KG1 (cell line): Measurements from ENCODE around the gene LRCH1.

Experiments
- DNase-seq: peaks from one replicate; lab custom pipeline; 2025; lab: John Stamatoyannopoulos, UW

The LRCH1 gene

DNA sequence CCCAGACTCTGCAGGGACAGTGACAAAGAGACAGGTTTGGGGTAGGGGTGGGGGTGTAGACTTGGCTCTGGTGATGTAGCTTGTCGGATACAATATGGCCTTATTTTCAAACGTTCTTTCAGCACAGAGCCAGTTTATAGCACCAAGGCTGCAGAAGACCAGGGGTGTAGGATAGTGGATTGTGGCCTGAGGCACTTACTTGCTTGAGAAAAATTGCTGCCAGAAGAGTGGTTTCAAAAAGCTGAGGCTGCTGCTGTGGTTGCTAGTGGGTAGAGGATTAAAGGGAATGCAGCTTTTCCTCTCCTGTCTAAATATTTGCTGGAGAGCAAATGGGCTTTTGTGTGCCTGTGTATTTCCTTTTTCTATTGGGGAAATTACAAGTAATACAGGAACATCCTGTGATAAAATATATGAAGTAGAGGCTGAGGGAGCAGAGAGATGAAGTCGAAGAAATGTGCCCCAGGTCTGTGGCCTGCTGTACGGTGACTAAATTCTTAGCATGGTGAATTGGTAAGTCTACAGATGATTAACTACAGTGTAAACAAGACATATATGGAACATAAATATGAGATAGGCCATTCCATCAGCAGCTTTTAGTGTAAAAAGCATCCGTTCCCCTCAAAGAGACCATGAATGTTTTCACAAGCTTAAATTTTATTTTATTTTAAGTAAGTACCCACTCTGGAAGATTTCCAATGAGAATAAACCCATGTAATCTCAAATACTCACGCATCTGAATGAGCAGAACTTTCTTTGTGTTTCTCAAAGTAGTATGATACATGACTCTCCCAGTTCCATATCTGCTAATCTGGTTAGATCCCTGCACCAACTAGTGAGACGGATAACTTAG lies 112.9 kb downstream of the LRCH1 start:
- DNase-seq, result no peak

DNA sequence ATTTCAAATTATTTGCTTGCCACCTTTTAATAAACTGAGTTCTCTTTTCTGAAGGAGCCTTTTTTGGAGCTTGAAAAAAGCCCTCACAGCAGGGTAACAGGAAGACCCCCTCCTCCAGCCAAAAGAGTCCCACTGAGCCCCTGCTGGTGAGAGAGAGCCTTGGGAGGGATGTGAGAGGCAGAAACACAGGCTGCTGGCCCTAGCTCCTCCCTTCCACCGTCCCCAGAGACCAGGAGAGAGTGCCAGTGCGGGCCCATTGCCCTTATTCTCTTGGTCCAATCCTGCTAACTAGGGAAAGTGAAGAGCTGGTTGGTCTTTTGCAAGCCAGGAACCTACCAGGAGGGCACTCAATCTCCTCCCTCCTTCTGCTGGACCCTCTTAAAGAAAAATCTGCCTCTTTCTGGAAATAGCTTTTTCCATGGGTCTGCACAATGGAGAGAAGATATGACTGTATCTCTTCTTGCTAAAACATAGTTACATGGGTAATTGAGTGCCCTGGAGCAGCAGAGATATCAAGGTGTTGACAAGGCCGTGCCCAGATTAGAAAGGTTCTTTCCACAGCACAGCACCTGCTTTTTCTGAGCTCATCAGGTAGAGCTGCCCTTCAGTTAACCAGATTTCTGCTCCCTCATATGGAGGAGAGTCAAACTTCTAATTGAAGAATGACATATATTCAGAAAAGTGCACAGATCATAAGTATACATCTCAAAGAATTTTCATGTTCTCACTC lies 113.9 kb downstream of the LRCH1 start:
- no peak for DNase-seq

DNA sequence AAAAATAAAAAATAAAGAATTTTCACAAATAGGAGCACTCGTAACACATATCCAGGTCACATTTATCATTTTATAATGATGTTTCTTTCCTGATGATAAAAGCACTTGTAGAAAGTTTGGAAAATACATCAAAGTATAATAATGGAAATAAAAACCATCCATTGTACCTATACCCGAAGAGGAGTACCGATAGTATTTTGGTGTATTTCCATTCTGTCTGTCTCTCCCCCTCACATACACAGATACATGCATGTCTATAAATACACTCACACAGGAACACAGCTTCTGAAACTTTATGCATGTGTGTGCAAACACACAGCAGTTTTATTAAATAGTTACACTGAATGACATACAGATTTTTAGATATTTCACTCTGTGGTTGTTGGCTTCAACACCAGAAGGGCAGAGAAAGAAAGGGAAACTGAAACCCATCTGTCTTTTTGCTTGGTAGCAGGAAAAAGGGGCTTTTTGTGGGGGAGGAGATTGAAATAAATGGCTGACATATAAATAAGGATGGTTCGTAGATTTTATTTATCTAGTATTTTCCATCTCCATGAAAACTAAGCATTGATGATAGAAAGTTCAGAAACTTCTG lies 114.8 kb downstream of the LRCH1 start:
- no peak for DNase-seq

DNA sequence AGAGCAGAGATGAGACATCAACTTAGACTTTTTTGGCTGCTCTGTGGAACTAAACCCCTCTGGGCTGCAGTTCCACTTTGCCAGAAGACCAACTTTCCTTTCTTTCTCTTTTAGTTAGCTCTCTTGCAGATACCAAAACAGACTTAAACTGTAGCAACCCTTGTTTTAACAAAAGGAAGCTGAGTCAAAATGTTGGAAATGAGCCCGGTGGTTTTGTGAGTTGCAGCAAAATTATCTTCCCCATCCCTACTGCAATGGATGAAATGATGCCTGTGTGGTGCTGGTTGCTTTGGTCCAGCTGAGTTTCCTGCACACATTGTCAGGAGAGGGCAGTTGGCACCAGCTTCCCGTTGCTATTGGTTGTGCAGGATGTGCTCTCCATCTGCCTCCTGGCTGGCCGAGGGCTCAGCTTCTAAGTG lies 115.3 kb downstream of the LRCH1 start:
- DNase-seq, result peak; percentile 61

DNA sequence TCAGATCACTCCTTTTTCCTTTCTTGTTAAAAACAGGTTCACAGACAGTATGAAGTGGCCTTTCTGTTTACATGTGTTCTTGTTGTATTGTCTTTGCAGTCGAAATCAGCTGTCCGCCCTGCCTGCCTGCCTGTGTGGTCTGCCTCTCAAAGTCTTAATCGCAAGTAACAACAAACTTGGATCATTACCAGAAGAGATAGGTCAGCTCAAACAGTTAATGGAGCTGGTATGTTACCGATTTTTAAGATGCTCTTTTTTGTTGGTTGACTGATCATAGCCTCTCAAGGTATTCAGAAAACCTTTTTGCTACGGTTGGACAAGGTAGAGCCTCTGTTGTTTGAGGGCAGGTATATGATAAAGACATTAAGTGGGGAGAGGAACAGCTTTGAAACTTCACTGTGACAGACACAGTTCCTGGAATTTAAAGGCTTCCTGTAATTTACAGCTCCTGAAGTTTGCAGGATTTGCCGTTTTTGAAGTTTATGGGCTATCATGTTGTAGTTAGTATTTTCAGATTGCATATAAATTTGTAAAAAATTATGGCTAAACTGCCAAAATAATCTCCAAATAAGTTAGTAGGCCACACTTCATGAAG lies 116.1 kb downstream of the LRCH1 start:
- DNase-seq, result no peak

DNA sequence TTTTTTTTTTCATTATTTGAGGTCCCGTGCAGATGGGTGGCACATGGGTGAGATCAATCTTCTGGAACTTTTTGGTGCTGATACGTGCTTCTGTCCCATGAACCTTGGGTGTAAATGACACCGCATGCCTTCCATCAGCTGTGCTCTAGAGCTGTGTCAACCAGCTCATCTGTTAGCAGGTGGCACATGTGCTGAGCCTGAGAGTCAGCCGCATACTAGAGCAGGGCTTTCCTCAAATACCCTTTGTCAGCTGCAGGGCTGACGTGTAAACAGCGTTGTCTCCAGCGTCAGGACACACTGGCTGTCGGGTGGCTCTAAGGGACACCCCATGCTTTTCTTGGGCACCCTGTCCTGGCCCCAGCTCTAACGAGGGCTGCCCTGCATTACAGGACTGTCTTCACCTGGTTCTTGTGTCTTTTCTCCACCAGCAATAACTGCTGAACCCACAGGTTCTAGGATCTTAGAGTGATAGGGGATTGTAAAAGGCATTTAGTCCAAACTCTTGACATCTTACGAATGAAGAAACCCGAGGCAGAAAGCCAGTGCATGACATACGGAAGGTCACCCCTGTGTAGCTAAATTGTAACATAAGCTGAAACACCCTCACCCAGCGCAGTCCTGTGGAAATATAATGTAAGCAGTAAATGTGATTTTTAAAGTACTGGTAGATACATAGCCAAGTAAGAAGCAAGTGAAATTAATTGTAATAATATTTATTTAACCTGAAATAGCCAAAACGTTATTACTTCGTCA lies 119.5 kb downstream of the LRCH1 start:
- DNase-seq, result no peak

DNA sequence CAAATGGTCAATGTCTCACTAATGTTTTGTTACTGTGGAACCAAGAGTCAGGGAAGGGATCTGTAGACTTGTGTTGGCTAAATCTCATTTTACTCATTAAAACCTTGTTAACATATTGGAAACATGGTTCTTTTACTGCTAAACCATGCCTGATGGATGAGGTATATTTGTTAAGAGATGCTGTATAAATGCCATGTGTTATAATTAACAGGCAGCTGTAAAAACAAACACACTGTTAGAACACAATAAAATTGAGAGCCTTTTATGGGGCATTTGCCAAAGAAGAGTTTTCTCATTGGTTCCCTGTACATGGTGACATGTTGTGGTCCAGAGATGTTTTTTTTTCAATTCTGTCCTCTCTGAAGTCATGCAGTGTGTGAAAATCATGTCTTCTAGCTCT lies 122.0 kb downstream of the LRCH1 start:
- no peak for DNase-seq

DNA sequence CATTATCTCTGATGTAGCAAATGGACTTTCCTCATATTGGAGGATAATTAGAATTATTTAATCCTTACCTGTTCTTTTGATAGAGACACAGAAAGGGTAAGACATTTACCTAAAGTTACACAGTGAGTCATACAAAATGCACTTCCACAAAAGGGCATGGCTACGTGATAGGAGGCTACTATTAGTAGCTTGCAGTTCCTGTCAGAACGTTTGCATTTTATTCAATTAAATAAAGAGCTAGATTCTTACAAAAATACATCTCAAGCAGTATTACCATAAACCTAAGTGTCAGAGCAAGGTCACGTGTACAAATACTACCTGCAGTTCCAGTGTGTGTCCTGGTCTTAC lies 123.4 kb downstream of the LRCH1 start:
- DNase-seq, result no peak

DNA sequence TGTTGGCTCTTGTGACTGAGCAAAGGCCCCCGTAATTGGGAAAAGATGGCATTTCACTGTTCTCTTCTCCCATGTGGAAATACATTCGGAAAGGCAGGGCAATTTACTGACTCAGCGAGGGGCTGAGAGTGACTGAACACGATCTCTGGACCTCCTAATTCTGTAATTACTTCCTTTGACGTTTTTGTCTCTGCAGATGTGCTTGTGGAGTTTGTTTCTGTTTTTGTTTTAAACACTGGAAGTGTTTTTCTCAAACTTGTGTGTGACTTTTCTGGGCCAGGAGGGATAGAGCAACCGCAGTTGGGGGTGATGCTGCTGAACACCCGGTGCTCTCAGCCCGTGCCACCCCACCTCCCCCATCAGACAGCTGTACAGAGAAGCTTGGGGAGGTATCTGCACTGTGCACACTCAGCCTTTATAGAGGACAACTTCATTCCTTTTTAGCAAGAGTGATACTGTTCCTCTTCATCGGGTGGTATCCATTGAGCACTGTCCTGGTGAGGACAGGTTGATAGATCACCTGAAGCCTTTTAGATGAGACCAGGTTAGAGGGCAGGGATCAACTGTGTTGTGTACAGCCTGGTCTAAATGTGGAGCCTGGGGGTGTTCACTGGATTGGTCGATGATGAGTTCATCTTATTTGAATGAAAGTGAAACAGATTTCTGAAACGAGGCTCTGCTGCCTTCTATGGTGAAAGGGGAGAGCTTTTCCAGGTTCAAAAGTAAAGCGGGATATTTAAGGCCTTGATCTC lies 126.6 kb downstream of the LRCH1 start:
- no peak for DNase-seq

DNA sequence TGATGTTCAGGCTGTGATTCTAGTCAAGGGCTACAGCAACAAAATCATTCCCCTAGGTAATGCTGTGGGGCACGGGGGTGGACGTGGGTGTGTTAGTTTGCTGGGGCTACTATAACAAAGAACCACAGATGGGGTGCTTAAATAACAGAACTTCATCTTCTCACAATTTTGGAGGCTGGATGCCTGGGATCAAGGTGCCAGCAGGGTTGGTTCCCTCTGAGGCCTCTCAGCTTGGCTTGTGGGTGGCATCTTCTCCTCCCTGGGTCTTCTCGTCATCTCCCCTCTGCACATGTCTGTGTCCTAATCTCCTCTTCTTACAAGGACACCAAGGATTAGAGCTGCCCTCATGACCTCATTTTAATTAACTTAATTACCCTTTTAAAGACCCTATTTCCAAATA lies 129.0 kb downstream of the LRCH1 start:
- no peak for DNase-seq

DNA sequence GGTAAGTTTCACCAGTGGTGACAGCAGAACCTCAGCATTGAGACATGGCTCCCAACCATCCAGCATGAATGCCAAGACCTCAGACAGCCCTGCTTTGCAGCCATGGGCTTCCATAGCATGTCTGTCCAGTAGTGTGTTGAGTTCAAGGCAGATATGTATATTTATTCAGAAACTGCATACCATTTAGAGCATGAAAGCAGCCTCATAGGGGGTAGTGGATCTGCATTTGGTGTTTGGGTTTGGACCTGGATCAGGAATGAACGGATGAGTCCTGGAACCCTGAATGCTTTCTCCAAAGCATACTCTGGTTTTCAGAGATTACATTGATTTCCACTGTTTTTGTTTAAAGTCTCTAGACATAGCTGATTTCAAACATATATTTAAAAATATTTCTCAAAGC lies 129.7 kb downstream of the LRCH1 start:
- no peak for DNase-seq

DNA sequence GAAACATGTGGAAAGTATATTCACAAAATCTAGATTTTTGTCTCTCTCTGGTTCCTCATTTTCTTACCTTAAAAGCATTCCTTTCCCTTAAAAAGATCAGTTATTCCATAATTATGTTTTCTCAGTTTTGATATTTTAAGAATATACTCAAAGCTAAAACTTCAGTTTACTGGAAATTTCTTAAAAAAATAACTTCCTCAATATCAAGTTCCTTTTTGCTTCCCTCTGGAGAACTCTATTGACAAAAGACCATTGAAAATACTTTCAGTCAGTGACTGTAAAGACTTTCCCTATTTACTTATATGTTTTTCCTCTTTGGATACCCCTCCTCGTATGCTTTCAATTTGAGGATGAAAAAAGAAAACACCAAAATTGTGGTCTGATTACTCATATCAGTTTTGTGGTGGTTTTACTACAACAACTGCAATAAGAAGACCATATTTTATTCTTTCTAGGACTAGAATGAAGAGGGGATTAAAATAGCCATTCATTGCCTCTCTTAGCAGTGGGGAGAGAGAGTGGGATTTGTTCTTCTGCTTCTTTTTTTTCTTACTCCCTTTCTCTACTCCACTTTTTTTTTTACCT lies 130.8 kb downstream of the LRCH1 start:
- no peak for DNase-seq

DNA sequence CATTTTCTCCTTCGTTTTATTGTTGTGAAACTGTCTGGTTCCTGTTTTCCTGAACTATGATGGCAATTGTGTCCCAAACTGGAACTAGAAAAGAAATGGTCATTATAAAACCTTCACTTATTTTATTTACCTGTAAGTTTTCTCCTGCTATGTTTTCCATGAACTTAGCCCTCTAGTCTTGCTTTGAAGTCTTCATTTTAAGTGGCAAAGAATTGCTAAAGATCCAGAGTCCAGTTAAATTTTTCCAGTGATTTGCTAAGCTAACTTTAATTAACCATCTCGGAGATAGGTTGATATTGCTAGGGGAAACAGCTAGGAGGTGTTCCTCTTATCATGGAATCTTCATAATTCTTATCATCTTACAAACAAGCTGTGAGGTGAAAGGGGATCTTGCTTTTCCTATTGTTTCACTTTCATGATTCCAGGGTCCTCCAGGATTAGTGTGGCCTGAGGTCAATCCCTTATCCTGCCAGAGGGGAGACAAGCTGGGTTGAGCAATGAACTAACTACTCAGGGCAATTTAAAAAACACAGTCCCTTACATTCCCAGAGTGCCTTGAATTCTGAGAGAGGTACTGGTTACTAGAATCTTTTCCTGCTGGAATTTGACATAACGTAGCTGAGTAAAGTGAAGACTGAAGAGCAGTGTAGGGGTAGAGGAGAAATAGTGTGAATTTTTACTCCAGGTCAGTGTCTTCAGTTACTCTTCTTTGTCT lies 131.5 kb downstream of the LRCH1 start:
- DNase-seq, result no peak

DNA sequence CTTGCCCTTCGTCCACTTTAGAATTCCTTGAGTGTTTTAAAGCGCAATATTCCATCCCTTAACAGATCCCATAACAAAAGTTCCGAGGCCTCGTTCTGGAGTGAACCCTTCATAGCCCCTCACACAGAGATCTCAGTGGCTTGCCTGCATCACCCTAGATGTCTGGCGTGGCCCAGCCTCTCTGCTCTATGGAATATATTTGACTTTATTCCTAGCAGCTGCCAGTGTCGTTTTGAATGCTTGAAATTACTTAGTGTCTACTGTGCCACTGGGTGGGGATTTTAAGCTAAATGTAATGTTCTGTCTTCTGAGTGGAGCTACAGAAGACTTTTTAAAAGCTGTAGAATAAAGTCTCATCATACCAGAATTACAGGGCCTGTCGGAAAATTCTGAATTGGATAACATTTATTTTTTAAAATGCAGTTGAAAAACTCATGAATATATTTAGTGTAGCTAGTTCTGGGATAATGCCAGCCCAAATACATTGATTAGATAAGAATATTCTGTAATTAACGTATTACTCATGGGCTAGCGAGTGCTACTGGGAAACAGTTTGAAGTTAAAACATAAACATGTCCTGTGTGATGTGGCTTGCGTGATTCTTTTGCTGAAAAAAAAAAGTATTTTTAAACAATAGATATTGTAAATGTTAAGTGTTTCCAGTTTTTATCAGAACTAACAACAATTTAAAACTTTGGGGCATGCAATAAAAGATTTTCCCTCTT lies 132.2 kb downstream of the LRCH1 start:
- no peak for DNase-seq

DNA sequence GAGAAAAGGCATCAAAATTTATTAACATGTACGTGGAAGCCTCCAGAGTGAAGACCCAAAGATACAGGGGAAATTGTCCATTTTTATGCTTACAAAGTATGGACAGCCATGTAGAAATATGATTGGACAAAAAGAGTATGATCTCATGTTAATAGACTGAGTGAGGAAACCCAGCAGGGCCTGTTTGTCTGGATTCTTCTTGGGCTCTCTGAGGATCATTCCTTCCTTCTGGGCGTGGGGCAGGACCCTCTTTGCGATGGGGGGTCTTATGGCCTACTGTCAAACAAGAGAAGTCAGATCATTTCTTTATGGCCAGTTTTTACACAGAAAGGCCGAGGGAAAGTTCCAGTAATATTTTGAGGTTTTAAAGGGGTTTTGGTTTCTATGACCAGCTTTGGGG lies 133.2 kb downstream of the LRCH1 start:
- DNase-seq, result no peak

DNA sequence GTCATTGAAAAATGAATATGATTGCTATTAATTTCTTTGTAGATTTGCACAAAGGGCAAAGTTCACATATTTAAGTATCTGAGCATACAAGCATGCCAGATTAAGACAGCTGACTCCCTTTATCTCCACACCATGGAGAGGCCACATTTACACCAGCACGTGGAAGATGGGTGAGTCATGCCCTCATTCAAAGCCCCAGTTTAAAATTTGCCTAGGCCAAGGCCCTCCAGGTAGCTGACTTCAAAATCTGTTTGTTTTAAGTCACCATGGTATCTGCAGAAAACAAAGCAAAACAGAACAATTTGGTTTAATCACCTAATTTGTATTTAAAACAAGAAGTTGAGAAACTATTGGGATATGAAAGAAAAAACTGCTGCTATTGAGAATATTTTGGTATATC lies 134.8 kb downstream of the LRCH1 start:
- no peak for DNase-seq

DNA sequence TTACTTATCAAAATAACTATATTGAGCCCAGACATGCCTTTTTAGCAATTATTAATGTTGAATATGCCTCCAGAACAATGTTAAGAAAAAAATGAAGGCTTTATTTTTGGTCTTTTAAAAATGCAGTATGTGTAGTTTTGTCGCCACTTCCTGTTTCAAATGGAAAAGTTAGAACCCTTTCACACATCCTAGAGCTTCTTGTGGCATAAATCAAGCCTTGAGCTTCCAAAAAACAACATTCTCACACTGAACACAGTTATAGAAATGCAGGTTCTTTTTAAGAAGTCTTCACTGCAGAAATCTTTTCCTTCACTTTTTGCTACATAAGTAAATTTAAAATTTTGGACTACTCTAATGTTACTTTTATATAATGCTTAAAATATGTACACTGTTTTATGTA lies 135.3 kb downstream of the LRCH1 start:
- no peak for DNase-seq

DNA sequence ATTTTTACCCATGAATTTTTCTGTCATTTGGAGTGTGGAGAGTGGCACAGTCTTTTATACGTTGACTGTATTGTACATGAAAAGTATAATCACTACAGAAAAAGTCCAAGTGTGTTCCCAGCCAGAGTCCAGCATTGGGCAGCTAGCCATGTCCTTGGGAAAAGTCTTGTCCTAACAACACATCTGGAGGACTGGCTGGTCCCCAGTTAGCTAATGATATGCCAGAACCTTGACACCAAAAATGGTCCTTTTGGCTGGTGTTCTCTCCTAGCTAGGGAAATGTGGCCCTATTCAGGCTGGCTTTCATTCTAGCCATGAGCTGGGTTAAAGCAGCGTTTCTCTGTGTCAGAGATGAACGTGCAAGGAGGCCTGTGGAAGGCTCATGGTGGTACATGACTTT lies 145.0 kb downstream of the LRCH1 start:
- DNase-seq, result no peak

DNA sequence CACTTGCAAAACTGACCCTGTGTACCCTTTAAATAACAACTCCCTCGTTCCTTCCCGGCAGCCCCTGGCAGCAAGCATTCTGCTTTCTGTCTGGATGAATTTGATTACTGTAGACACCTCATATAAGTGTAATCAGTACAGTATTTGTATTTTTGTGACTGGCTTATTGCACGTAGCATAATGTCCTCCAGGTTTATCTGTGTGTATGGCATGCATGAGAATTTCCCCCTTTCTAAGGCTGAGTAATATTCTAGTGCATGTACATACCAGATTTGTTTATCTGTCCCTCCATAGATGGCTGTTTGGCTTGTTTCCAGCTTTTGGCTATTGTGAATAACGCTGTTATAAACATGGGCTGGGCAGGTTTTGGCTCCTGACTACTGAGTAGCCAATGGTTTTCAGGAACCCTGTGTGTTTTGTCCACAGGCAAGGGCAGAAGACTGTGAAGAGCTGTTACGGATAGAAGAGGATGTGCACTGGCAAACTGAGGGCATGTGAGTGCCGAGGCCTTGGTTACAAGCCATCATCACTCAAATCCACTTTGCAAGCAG lies 146.0 kb downstream of the LRCH1 start:
- no peak for DNase-seq
